H9 (cell line): ENCODE measurements around the gene USP34. TPM values are rescaled to one million over a fixed set of nuclear protein-coding genes. Genes with fewer than 3 reads are reported as not detected.

Experiments
- DNase-seq: peaks from one replicate; pipeline ENCODE4 v3.0.0-alpha.2; 2017
- H2AFZ ChIP-seq: one replicate; pipeline ENCODE4 v1.6.1; 2013; ENCODE audit warnings: mild to moderate bottlenecking, low read length, control low read depth, moderate library complexity
- H2AK5ac ChIP-seq: 2 replicates; pipeline ENCODE4 v1.6.1; 2013; ENCODE audit warnings: low read length, control low read depth, mixed read lengths; ENCODE audit not compliant: insufficient read length
- H2BK120ac ChIP-seq: one replicate; pipeline ENCODE4 v1.6.1; 2013; ENCODE audit warnings: low read depth, mild to moderate bottlenecking, low read length, control low read depth, inconsistent platforms; ENCODE audit not compliant: poor library complexity, severe bottlenecking
- H2BK12ac ChIP-seq: 2 replicates; pipeline ENCODE4 v1.6.1; 2013; ENCODE audit warnings: low read length, control low read depth, mixed read lengths, low read depth; ENCODE audit not compliant: insufficient read length
- H2BK15ac ChIP-seq: 2 replicates; pipeline ENCODE4 v1.6.1; 2013; ENCODE audit warnings: low read depth, low read length, control low read depth
- H2BK20ac ChIP-seq: one replicate; pipeline ENCODE4 v1.6.1; 2013; ENCODE audit warnings: low read depth, mild to moderate bottlenecking, low read length, control low read depth, inconsistent platforms; ENCODE audit not compliant: poor library complexity, severe bottlenecking
- H2BK5ac ChIP-seq: 2 replicates; pipeline ENCODE4 v1.6.1; 2013; ENCODE audit warnings: low read length, control low read depth, mixed read lengths; ENCODE audit not compliant: insufficient read length
- H3K14ac ChIP-seq: 2 replicates; pipeline ENCODE4 v1.6.1; 2013; ENCODE audit warnings: low read length, control low read depth; ENCODE audit not compliant: insufficient read depth
- H3K18ac ChIP-seq: 2 replicates; pipeline ENCODE4 v1.6.1; 2013; ENCODE audit warnings: low read depth, mild to moderate bottlenecking, mixed read lengths, low read length, control low read depth; ENCODE audit not compliant: insufficient read length
- H3K23ac ChIP-seq: 2 replicates; pipeline ENCODE4 v1.6.1; 2013; ENCODE audit warnings: low read length, control low read depth, mixed read lengths, low read depth; ENCODE audit not compliant: insufficient read length
- H3K23me2 ChIP-seq: 2 replicates; pipeline ENCODE4 v1.6.1; 2013; ENCODE audit warnings: low read depth, mild to moderate bottlenecking, mixed read lengths, low read length, control low read depth; ENCODE audit not compliant: insufficient read length, poor library complexity, severe bottlenecking
- H3K27ac ChIP-seq: 2 replicates; pipeline ENCODE4 v1.5.1; 2013; ENCODE audit warnings: low read length, control low read depth, mixed read lengths, low read depth; ENCODE audit not compliant: insufficient read length
- H3K27me3 ChIP-seq: 2 replicates; pipeline ENCODE4 v1.6.1; 2013; ENCODE audit warnings: low read length, control low read depth, inconsistent platforms; ENCODE audit not compliant: insufficient read depth
- H3K4ac ChIP-seq: 2 replicates; pipeline ENCODE4 v1.6.1; 2013; ENCODE audit warnings: low read depth, mild to moderate bottlenecking, control low read depth, inconsistent platforms, low read length, moderate library complexity
- H3K4me1 ChIP-seq: 2 replicates; pipeline ENCODE4 v1.6.1; 2013; ENCODE audit warnings: low read length, control low read depth, inconsistent platforms; ENCODE audit not compliant: insufficient read depth
- H3K4me2 ChIP-seq: 2 replicates; pipeline ENCODE4 v1.6.1; 2013; ENCODE audit warnings: low read length, control low read depth, mixed read lengths; ENCODE audit not compliant: insufficient read length, insufficient read depth
- H3K56ac ChIP-seq: 2 replicates; pipeline ENCODE4 v1.6.1; 2013; ENCODE audit warnings: low read depth, mild to moderate bottlenecking, mixed read lengths, low read length, control low read depth; ENCODE audit not compliant: insufficient read length
- H3K79me1 ChIP-seq: 2 replicates; pipeline ENCODE4 v1.6.1; 2013; ENCODE audit warnings: low read depth, mild to moderate bottlenecking, moderate library complexity, low read length, control low read depth, inconsistent platforms; ENCODE audit not compliant: insufficient read depth, poor library complexity, severe bottlenecking
- H3K79me2 ChIP-seq: 2 replicates; pipeline ENCODE4 v1.6.1; 2013; ENCODE audit warnings: low read length, control low read depth, inconsistent platforms; ENCODE audit not compliant: insufficient read depth
- H3K9ac ChIP-seq: 2 replicates; pipeline ENCODE4 v1.6.1; 2013; ENCODE audit warnings: low read length, control low read depth, mixed read lengths; ENCODE audit not compliant: insufficient read length; ENCODE audit errors: extremely low read depth
- H3K9me3 ChIP-seq: one replicate; pipeline ENCODE4 v1.6.1; 2013; ENCODE audit warnings: low read depth, low read length, inconsistent platforms; ENCODE audit not compliant: control insufficient read depth
- H3T11ph ChIP-seq: one replicate; pipeline ENCODE4 v1.6.1; 2013; ENCODE audit warnings: mild to moderate bottlenecking, low read length, control low read depth, inconsistent platforms
- H4K20me1 ChIP-seq: one replicate; pipeline ENCODE4 v1.6.1; 2013; ENCODE audit not compliant: control insufficient read depth, insufficient read length, insufficient read depth
- H4K5ac ChIP-seq: 2 replicates; pipeline ENCODE4 v1.6.1; 2013; ENCODE audit warnings: low read depth, mild to moderate bottlenecking, mixed read lengths, low read length, control low read depth; ENCODE audit not compliant: insufficient read length
- H4K8ac ChIP-seq: replicated peaks from 2 replicates; pipeline ENCODE4 v1.6.1; 2013; ENCODE audit warnings: low read length, control low read depth, mixed read lengths, low read depth; ENCODE audit not compliant: insufficient read length
- H4K91ac ChIP-seq: 2 replicates; pipeline ENCODE4 v1.6.1; 2013; ENCODE audit warnings: low read depth, mild to moderate bottlenecking, moderate library complexity, mixed read lengths, low read length, control low read depth; ENCODE audit not compliant: insufficient read length
- H3K27ac Mint-ChIP-seq, 3 experiments: 2 replicates in 2 of 3; 3 replicates in 1 of 3; pipeline ENCODE4 v1.8.0; 2020 to 2021; ENCODE audit warnings: mixed read lengths in 3 of 3, mild to moderate bottlenecking in 1 of 3, moderate library complexity in 1 of 3
- H3K27me3 Mint-ChIP-seq: 2 replicates; pipeline ENCODE4 v1.8.0; 2021; ENCODE audit warnings: low read depth, mild to moderate bottlenecking, moderate library complexity, mixed read lengths
- H3K36me3 Mint-ChIP-seq, 3 experiments: 2 replicates in 2 of 3; 3 replicates in 1 of 3; pipeline ENCODE4 v1.8.0; 2020 to 2021; ENCODE audit warnings: low read depth in 3 of 3, mixed read lengths in 3 of 3; ENCODE audit not compliant: insufficient read depth in 1 of 3
- H3K4me1 Mint-ChIP-seq, 2 experiments: 2 replicates each; pipeline ENCODE4 v1.8.0; 2020; ENCODE audit warnings: mixed read lengths in 2 of 2
- H3K4me3 Mint-ChIP-seq, 2 experiments: 2 replicates in 1 of 2; 3 replicates in 1 of 2; pipeline ENCODE4 v1.8.0; 2020 to 2021; ENCODE audit warnings: mild to moderate bottlenecking in 2 of 2, mixed read lengths in 2 of 2, moderate library complexity in 1 of 2
- H3K9me3 Mint-ChIP-seq, 2 experiments: 2 replicates in 1 of 2; 3 replicates in 1 of 2; pipeline ENCODE4 v1.8.0; 2020; ENCODE audit warnings: mild to moderate bottlenecking in 2 of 2, mixed read lengths in 2 of 2, moderate library complexity in 1 of 2
- CTCF ChIP-seq: fragments of 200-600 bp; sonication (generic); conservative IDR thresholded peaks from 3 replicates; pipeline ENCODE4 v1.8.0; 2021; ENCODE audit warnings: antibody characterized with exemption, mild to moderate bottlenecking
- WGBS: extraction: QIAGEN DNeasy Blood & Tissue Kit; methylation state at CpG from one replicate; pipeline ENCODE4 v1.1.7; 2013; ENCODE audit warnings: missing lambda C conversion rate, low lambda C conversion rate, mixed read lengths; ENCODE audit not compliant: insufficient read length; ENCODE audit errors: extremely low coverage; 5-methylcytosine and 5-hydroxymethylcytosine counted together
- total RNA-seq: library from RNA; stranded (reverse); gene quantifications from 2 replicates; pipeline ENCODE4 v1.2.1, GENCODE V29; 2021

The USP34 gene
- total RNA-seq, 1 experiment from 2014 or later = 93.9 TPM

GRCh38 chr2:61443342-61444041, 27.4 kb downstream of the USP34 start:
- no peak for DNase-seq
- H4K20me1 ChIP-seq = no peaks in the 10 kb centered on the region
- H3K27ac ChIP-seq = no peak overlapping the region
- H3K79me2 ChIP-seq = peaks cover 50% of the 10 kb centered on the region
- no peaks in the 10 kb centered on the region; the same call in 1 of the 2 replicates for H3K4me1 ChIP-seq
- no peak overlapping the region for H2AK5ac ChIP-seq
- H3T11ph ChIP-seq = no peak overlapping the region
- no peak overlapping the region for H2BK15ac ChIP-seq
- no peak overlapping the region for H3K14ac ChIP-seq
- H4K5ac ChIP-seq = no peak overlapping the region
- Mint-ChIP-seq H3K27ac (peak overlapping the region in 1 of 3 experiments; percentile 12; a peak in 1 of 7 replicates), H3K4me3 (no peak overlapping the region), H3K4me1 (peaks cover 26 to 38% of the 10 kb centered on the region in 2 experiments), H3K9me3 (peaks cover 4% of the 10 kb centered on the region in 2 experiments; a peak in 4 of 5 replicates), H3K27me3 (no peaks in the 10 kb centered on the region), H3K36me3 (peaks cover 10 to 15% (median 12%) of the 10 kb centered on the region in 3 experiments; a peak in 6 of 7 replicates)
- no peak overlapping the region for H3K23ac ChIP-seq
- H2BK120ac ChIP-seq = no peak overlapping the region
- no peak overlapping the region for H4K8ac ChIP-seq
- no peak overlapping the region for H2BK5ac ChIP-seq
- H2AFZ ChIP-seq = no peak overlapping the region
- H2BK20ac ChIP-seq = no peak overlapping the region
- H3K18ac ChIP-seq = no peak overlapping the region
- H3K27me3 ChIP-seq = no peaks in the 10 kb centered on the region
- no peak overlapping the region for H3K4ac ChIP-seq
- no peak for TF ChIP-seq CTCF
- 100% methylated on average over 2 of the region's 7 CpGs for WGBS
- H3K4me2 ChIP-seq = no peak overlapping the region
- H3K9ac ChIP-seq = no peak overlapping the region
- no peak overlapping the region for H3K56ac ChIP-seq
- no peaks in the 10 kb centered on the region for H3K23me2 ChIP-seq
- peaks cover 4% of the 10 kb centered on the region for H3K79me1 ChIP-seq
- no peak overlapping the region for H2BK12ac ChIP-seq
- H4K91ac ChIP-seq = no peak overlapping the region
- H3K9me3 ChIP-seq = no peaks in the 10 kb centered on the region
